GM21447 (cell line): ENCODE results near the gene PDLIM1.
A peak's percentile ranks its signal among the peaks of the same experiment; 100 is the strongest.

Source experiments
- ATAC-seq: cut with Tn5 transposase; IDR thresholded peaks from one replicate; pipeline ENCODE4 v1.9.1; 2021; ENCODE audit not compliant: unreplicated experiment

Gene PDLIM1, protein sequence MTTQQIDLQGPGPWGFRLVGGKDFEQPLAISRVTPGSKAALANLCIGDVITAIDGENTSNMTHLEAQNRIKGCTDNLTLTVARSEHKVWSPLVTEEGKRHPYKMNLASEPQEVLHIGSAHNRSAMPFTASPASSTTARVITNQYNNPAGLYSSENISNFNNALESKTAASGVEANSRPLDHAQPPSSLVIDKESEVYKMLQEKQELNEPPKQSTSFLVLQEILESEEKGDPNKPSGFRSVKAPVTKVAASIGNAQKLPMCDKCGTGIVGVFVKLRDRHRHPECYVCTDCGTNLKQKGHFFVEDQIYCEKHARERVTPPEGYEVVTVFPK

GRCh38 chr10:95290461-95291364, at the start of gene PDLIM1:
Gene PDLIM1, minus strand, starts transcription at chr10:95291003. Its CDS starts 88 bp downstream, at chr10:95290915.
- ATAC-seq, result peak; percentile 24

GRCh38 chr10:95339863-95340262, 49.1 kb upstream of the PDLIM1 start:
- ATAC-seq, result no peak

DNA sequence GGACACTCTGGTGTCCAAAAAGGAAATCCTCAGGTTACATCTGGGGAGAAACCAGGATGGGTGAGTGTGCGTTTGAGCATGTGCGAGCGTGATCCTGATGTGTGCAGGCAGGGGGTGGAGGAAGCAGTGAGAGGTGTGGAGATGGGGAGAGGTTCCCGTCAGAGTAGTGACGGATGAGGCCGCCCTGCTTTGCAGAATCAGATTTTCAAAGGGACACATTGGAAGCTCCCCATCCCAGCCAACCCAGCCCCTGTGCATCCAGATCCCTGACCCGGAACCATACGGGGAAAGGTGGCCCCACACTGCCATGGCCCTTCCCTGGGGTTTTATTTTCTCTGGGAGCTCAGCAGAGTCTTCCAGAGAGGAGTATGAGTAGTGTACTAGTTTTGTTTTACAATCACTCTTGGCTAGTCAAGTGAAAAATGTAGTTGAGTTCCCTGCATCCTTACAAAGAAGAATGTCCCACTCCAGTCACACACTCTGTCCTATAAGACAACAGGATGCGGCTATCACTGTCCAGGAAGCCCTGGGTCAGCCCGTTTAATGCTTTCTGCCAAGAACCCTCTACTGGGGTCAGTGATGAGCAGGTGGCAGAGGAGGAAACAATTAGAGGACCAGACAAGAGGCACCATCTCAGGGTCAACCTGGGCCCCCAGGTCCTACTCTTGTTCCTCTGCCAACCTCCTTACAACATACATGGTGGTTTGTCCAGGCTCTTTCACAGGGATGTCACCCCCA, 46.8 kb upstream of the PDLIM1 start:
- ATAC-seq, result no peak

DNA sequence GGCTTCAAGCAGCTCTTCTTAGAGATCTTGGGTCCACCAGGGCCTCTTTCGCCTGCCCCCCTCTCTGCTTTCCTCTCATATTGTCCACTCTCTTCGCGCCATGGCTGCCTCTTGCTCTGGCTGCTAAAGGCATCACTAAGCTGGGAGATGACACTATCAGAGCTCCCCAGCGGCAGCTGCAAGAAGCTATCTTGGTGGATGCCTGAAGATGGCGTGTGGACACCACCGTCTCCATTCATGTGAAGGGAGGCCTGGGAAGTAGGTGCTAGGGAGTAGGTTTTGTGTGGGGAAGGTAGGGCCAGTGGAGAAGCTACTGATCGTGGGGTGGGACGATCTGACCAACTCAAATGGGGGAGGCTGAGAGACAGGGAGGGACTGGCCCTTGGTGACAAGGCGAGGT, 45.9 kb upstream of the PDLIM1 start:
- ATAC-seq, result no peak

DNA sequence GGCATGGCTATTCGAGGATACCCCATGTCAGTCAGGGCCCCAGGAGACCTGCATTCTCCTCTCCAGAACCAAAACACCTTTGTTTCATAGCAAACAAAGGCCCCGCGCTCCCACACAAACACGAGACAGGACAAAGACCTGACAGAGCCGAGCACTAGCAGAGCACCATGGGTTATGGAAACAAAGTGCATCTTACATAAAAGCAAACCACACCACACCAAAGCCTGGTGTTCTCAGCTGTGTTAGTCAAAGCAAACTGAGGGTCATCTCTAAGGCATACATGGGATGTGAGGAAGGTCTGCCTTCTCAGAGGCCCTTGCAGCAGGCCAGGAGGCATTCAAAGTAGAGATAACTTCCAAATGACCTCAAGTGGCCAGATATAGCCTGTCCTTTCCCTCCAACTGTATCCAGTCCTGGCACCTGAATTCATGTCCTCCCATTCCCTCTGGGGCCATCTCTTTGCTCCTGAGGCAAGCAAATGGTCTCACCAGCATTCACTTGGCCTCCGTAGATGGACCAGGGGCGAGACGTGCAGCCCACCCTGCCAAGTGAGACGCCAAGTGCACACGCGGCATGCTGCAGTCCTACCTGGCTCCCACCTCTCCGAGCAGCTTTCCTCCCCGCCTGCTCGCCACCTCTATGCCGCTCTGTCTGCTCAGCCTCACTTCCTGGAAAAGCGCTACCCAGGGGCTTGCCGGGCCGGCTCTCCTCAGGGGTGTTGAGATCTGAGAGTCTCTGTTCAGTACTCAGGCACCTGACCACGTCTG, 45.3 kb upstream of the PDLIM1 start:
- ATAC-seq, result no peak

DNA sequence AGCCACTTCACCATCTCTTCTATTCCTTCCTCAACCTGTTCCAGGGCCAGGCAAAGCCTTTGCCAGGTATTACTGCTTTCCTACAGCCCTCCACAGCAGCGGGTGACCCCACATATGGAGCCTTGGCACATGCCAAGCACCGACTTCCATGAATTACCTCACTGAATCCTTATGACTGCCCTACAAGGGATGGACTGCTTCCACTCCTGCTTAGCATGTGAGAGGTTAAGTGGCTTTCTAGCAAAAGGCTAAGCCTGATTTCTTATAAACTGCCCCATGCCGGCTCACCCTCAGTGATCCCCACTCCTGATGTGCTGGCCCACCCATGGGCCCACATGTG, 44.0 kb upstream of the PDLIM1 start:
- no peak for ATAC-seq

- ATAC-seq, result no peak
Observed at GRCh38 chr10:95333997-95334804, 43.4 kb upstream of the PDLIM1 start.

DNA sequence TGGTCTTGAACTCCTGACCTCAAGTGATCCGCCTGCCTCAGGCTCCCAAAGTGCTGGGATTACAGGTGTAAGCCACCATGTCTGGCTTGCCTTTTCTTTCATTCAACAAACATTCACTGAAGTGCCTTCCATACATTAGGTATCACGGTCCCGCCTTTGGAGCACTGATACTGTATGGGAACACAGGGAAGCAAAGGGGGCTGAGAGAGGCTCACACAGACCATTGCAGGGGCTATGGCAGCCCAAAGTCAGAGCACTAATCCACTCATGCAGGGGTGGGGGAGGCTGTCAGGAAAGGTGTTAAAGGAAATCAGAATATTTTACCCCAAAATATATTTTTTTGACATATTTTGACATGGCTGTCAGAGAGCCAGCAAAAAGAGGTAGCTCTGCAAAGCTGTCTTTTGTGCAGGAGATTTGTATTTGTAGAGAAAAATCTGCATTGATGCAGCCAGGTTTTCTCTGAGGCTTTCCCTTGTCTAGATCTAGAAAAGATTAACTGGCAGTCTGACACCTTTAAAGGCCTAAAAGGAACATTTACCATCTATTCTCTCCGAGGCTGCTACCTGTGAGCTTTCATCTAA, 42.0 kb upstream of the PDLIM1 start:
- ATAC-seq, result no peak

GRCh38 chr10:95331596-95332130, 40.9 kb upstream of the PDLIM1 start:
- no peak for ATAC-seq

DNA sequence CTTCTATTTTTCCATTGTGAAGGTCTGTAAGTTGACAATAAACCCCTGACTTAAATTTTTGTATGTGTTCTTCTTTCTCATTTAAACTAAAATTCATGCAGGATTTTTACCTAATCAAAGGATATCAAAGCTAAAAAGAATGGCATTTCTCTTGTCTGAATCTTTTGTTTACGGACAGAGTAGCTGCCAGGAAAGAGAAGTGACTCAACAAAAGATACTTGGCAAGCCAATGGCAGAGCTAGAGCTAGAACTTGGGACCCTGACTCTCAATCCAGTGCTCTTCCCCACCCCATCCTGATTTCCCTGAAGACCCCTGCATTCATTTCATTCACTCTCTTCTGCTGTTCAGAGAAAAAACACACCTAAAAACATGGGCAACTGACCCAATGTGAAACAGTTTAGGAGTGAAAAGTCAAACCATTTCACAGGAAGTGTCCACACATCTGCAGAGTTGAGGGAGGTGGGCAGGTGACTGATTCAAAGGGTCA, 40.2 kb upstream of the PDLIM1 start:
- no peak for ATAC-seq

DNA sequence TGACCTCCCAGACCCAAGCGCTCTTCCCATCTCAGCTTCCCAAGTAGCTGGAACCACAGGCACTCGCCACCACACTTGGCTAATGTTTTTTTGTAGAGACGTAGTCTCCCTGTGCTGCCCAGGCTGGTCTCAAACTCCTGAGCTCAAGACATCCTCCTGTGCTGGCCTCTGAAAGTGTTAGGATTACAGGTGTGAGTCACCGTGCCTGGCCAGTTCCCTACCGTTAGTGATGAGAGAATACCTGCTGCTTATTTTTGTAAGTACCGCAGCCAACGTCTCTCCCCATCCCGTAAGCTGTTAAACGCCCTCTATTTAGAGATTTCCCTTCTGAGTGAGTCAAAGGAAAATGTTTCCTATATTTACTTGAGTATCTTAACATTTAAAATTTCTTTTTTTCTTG, 38.5 kb upstream of the PDLIM1 start:
- no peak for ATAC-seq

DNA sequence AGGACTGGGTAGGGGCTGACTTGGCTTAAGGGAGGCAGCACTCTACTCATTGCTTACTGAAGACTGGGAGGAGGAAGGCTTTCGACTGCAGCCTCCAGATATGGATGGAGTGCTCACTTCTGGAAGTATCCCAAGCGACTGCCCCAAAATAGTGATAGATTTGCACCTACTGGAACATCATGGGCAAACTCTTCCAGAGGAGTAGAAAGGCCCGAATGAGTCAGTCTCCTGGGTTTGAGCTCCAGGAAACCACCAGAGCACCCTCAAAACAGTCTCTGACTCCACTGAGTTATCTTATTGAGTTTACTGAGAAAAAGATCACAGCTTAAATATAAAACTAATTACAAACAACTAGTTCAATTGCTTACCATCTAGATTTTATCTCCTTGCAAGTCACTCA, 37.2 kb upstream of the PDLIM1 start:
- no peak for ATAC-seq

GRCh38 chr10:95327367-95327766, 36.6 kb upstream of the PDLIM1 start:
- ATAC-seq, result no peak

DNA sequence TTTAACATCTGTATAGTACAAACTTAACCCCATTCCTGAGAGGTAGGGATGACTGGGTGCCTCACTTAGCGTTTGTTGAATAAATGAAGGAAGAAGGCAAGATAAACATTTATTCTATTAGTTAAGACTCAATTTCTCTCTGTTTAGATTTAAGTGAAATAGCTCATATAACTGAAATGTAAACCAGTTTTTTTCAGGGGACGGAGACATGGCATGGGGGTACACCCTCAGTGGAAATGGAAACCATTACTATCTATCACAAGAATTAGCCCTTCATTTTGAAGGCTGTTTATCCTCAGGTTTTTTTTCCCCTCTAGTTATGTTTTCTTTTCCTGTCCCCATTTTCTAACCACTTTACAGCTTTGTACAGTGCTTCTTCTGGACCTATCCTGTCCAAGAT, 35.6 kb upstream of the PDLIM1 start:
- no peak for ATAC-seq

GRCh38 chr10:95325863-95326262, 35.1 kb upstream of the PDLIM1 start:
- ATAC-seq, result no peak

- ATAC-seq, result no peak
Observed at GRCh38 chr10:95324436-95325268, 33.8 kb upstream of the PDLIM1 start.

GRCh38 chr10:95321554-95322301, 30.9 kb upstream of the PDLIM1 start:
- ATAC-seq, result no peak

DNA sequence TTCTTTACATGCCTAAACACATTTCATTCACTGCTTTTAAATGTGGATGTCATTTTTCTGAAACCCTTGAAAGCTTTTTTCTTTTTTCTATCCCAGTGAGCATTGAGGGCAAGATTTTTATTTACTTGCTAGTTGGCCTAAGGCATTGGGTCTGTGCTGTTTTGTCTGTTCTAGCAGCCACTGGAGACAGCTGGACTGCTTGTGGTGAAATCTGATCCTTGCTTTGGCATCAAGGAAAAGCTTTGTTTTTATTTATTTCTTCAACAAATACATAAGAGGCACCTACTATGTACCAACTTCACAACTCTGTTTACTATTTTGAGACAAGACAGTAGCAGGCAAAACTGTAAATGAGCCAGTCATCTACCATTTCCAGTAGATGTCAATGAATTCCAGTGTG, 28.4 kb upstream of the PDLIM1 start:
- no peak for ATAC-seq
